HL-60 (cell line): ENCODE measurements around the gene ANKS1B.

Experiments
- DNase-seq, 2 experiments: peaks; one replicate each; pipeline ENCODE4 v3.0.0-alpha.2; 2010 to 2020; ENCODE audit warnings: low read depth in 1 of 2, low spot score in 1 of 2
- H3K27ac ChIP-seq: fragments of 250-450 bp; sonication (Bioruptor Pico); replicated peaks from 2 replicates; pipeline ENCODE4 v1.5.1; 2020; ENCODE audit warnings: mild to moderate bottlenecking, moderate library complexity
- H3K27me3 ChIP-seq: fragments of 250-450 bp; sonication (Bioruptor Pico); 2 replicates; pipeline ENCODE4 v1.5.1; 2021; ENCODE audit warnings: mild to moderate bottlenecking, moderate library complexity; ENCODE audit not compliant: insufficient read depth, poor library complexity, severe bottlenecking
- H3K4me3 ChIP-seq: replicated peaks from 2 replicates; pipeline ENCODE4 v1.5.1; 2011; ENCODE audit warnings: mild to moderate bottlenecking, control low read depth, low read length; ENCODE audit not compliant: insufficient read depth
- GABPA ChIP-seq: IDR thresholded peaks from 2 replicates; pipeline ENCODE4 v1.6.1; 2012; ENCODE audit warnings: low read depth
- POLR2AphosphoS5 ChIP-seq: IDR thresholded peaks from 2 replicates; pipeline ENCODE4 v1.6.1; 2012; ENCODE audit warnings: low read depth
- SPI1 ChIP-seq: IDR thresholded peaks from 2 replicates; pipeline ENCODE4 v1.6.1; 2012; ENCODE audit warnings: low read depth, mild to moderate bottlenecking, borderline replicate concordance
- TF ChIP-seq, protein P1 (sequence below): IDR thresholded peaks from one replicate; pipeline ENCODE4 v1.5.1; 2011; ENCODE audit warnings: low read length, control low read depth, inconsistent platforms; ENCODE audit not compliant: insufficient read depth
- TF ChIP-seq, protein P2 (sequence below): IDR thresholded peaks from 2 replicates; pipeline ENCODE4 v1.6.1; 2012; ENCODE audit warnings: low read depth; ENCODE audit not compliant: insufficient replicate concordance

ANKS1B gene

DNA sequence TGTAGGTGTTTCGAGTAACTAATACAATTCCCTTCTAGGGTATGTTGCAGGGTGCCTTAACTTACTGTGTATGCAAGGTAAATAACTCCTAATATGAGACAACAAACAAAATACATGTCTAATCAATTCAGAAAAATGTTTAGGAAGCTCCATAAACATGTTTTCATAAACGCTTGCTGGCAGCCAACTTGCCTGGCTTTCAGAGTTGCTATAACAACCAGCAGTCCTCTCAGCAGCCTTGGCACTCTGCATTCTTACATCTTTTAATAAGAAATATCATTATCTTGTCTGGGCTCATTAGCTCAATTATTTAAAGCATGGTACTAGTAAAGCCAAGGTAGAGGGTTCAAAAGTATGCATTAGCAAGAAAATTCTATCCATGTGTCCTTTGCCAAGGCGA, 862.2 kb downstream of the ANKS1B start:
- TF ChIP-seq POLR2AphosphoS5 = no peak
- no peaks in the 10 kb centered on the region for H3K27me3 ChIP-seq
- no peak overlapping the region for H3K27ac ChIP-seq
- no peak overlapping the region for H3K4me3 ChIP-seq
- DNase-seq = no peak

DNA sequence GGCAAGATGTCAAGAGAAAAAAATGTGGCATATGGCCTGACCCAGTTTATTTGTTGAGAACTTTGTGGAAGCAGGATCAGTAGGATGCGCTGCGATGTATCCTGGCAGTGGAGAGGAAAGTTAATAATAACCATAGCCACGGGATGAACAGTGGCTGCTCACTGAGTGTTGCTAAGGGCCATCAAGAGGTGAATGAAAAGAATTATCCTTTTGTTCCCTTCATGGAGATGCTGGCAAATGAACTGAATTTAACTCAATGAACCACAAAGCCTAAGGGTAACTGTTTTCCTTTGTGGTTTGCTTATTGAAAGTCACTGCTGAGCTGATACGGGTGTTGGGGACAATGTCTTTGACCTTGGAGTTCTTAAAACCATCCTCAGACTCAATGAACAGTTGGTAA, 863.2 kb downstream of the ANKS1B start:
- H3K27ac ChIP-seq = no peak overlapping the region
- DNase-seq = no peak
- TF ChIP-seq, protein P1, sequence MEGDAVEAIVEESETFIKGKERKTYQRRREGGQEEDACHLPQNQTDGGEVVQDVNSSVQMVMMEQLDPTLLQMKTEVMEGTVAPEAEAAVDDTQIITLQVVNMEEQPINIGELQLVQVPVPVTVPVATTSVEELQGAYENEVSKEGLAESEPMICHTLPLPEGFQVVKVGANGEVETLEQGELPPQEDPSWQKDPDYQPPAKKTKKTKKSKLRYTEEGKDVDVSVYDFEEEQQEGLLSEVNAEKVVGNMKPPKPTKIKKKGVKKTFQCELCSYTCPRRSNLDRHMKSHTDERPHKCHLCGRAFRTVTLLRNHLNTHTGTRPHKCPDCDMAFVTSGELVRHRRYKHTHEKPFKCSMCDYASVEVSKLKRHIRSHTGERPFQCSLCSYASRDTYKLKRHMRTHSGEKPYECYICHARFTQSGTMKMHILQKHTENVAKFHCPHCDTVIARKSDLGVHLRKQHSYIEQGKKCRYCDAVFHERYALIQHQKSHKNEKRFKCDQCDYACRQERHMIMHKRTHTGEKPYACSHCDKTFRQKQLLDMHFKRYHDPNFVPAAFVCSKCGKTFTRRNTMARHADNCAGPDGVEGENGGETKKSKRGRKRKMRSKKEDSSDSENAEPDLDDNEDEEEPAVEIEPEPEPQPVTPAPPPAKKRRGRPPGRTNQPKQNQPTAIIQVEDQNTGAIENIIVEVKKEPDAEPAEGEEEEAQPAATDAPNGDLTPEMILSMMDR = no peak
- TF ChIP-seq GABPA = no peak
- TF ChIP-seq POLR2AphosphoS5 = no peak
- no peak for TF ChIP-seq SPI1
- TF ChIP-seq, protein P2, sequence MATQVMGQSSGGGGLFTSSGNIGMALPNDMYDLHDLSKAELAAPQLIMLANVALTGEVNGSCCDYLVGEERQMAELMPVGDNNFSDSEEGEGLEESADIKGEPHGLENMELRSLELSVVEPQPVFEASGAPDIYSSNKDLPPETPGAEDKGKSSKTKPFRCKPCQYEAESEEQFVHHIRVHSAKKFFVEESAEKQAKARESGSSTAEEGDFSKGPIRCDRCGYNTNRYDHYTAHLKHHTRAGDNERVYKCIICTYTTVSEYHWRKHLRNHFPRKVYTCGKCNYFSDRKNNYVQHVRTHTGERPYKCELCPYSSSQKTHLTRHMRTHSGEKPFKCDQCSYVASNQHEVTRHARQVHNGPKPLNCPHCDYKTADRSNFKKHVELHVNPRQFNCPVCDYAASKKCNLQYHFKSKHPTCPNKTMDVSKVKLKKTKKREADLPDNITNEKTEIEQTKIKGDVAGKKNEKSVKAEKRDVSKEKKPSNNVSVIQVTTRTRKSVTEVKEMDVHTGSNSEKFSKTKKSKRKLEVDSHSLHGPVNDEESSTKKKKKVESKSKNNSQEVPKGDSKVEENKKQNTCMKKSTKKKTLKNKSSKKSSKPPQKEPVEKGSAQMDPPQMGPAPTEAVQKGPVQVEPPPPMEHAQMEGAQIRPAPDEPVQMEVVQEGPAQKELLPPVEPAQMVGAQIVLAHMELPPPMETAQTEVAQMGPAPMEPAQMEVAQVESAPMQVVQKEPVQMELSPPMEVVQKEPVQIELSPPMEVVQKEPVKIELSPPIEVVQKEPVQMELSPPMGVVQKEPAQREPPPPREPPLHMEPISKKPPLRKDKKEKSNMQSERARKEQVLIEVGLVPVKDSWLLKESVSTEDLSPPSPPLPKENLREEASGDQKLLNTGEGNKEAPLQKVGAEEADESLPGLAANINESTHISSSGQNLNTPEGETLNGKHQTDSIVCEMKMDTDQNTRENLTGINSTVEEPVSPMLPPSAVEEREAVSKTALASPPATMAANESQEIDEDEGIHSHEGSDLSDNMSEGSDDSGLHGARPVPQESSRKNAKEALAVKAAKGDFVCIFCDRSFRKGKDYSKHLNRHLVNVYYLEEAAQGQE = no peak
- H3K27me3 ChIP-seq = no peaks in the 10 kb centered on the region
- H3K4me3 ChIP-seq = no peak overlapping the region

DNA sequence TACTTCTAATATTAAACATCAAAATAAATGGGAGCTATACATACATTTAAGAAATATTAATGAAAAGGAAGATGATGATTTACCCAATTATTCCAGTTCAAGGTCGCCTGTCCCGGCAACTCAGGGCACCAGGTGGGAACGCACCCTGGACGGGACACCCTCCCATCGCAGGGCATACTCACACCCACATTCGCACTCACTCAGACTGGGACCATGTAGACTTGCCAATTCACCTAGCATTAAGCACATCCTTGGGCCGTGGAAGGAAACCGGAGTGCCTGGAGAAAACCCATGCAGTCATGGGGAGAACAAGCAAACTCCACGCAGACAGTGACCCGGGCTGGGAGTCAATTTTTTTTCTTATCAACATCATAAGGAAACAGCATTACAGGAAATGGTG, 864.8 kb downstream of the ANKS1B start:
- H3K4me3 ChIP-seq = no peak overlapping the region
- no peak for DNase-seq
- H3K27me3 ChIP-seq = no peaks in the 10 kb centered on the region
- TF ChIP-seq, protein P1 = no peak
- H3K27ac ChIP-seq = no peak overlapping the region

DNA sequence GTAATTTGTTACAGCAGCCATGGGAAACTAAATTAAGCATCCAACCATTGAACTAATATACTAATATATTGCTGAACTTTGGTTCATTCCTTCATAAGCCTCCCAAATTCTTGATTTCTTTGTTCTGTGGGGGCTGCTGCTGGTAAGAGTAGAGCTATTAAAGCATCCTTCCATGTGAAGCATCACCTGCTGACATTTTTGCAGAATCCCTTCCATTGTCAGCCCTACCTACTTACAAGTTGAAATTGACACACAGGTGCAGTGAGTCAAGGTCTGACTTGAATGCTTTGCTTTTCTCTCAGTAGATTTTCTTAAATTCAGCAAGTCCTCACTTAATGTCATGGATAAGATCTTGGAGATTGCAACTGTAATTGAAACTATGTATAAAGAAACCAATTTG, 865.3 kb downstream of the ANKS1B start:
- H3K27ac ChIP-seq = no peak overlapping the region
- no peak overlapping the region for H3K4me3 ChIP-seq
- no peaks in the 10 kb centered on the region for H3K27me3 ChIP-seq
- DNase-seq = no peak
- TF ChIP-seq, protein P1 = no peak
- TF ChIP-seq SPI1 (no peak), GABPA (no peak), POLR2AphosphoS5 (no peak)
- TF ChIP-seq, protein P2 = no peak
